GM21737 (cell line): ENCODE data around the gene HOXB6.

ENCODE experiments used
- ATAC-seq: cut with Tn5 transposase; IDR thresholded peaks from one replicate; pipeline ENCODE4 v1.9.1; 2021; ENCODE audit warnings: mild to moderate bottlenecking, moderate library complexity; ENCODE audit not compliant: unreplicated experiment

Gene HOXB6

DNA sequence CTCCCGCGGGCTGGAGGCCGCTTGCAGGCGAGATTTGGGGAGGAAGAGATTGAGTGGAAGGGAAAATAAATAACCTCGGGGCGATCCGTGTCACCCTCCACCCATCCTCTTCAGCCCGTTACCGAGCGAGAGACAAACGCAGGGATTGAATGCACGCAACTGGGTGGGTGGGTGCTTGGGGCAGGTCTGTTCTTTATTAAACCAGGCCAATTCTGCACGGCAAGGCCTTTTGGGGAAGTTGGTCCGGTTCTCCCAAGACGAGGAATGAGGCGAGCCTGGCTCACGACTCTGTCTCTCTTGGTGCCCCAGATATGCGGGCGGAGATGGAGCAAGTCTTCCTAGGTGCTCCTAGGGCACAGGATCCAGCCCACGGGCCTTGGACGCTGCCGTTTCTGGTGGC lies 6.4 kb upstream of the HOXB6 start:
- ATAC-seq = no peak

DNA sequence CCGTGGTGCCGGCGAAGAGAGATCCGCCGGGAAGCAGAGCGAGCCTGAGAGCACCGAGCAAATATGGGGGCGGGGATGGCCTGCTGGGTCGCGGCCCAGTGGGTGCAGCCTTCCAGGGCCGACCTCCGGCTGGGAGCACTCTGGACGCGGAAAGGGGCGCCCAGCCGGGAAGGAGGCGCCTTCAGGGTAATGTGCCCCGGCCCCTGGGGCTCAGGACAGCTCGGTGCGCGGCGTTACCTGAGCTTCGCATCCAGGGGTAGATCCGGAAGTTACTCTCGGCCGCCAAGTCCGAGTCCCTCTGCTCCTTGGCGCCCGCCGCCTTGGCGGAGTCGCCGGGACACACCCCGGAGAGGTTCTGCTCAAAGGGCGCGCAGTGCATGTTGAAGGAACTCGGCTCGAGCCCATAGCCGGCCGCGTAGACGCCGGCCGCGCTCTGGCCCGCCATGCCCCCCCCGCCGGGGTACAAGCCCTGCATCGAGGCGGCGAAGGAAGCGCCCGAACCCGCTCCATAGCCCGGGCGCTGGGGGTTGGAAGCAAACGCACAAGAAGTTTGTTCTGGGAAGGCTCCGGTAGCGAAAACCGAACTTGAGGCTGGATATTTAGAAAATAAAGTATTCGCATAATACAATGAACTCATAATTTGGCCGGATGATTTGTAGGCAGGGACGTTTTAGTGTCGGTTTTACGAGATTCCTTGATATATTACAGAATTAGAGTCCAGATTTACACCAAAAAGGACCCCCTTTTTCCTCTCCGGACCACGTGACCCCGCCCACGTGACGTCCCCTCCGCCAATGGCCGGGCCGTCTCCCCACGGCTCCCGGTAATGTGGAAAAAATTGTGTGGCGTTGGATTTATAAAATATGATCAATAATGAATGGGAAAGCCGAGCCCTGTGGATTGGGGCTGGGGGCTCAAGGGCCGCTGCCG lies 5.8 kb upstream of the HOXB6 start, which contains the start of gene HOXB7:
Gene HOXB7, minus strand, starts transcription at position 736 of the 930 bp plus-strand sequence. Its CDS starts 99 bp downstream, at position 637.
- ATAC-seq = no peak

DNA sequence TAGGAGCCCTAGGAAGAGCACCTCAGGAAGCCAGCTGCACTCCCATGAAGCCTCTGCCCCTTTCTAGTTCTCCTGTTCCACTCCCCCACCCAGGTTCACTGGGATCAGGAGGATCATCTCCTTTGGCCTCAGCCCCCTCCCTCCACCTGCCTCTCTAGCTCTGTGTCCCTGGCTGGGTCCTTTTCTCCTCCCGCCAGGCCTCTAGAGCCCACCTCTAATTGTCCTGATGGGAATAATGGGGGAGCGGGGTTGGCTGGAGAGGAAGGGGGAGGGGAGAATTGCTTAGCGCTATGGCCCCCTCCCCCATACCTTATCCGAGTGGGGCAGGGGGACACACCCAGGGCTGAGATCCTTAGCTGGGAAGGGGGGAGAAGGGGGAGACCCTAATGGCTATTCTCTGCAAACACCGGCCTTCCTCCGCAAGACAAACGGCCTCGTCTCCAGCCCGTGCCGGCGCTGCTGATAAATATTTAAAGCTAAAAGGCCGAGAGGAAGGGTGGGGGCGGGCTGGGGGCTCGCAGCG lies 5.0 kb upstream of the HOXB6 start:
- ATAC-seq = no peak

DNA sequence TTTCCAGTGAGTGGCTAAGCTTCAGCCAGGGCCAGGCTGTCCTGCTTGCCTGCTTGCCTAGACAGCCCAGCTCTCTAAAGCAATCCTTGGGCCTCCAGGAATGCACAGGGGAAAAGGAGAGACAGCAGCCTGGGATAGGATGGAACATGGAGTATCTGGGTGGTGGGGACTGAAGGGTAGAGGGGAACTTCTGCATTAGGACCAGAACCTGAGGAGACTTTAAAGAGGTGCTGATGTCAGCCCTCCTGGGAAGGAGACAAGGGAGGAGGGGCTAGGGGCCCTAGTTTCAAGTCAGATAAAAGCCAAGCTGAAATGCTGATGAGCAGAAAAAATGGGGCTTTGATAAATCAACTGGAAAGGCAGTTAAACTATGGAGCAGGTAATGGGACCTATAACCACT lies 4.2 kb upstream of the HOXB6 start:
- ATAC-seq = no peak

DNA sequence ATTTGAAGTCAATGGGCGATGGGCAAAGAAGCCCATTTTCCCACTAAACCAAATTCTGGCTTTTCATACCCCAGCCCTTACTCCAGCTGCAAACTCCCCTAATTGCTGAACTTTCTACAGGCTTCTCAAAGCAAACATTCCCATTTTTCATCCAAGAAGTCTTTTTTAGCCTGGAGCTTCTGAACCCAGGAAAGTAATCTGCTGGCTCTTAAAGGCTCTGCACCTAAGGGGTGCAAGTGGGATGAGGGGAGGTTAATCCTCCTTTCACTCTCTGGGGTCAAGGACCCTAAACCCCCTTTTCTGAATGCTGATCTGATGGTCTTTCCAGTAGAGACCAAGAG lies 3.7 kb upstream of the HOXB6 start:
- no peak for ATAC-seq

- no peak for ATAC-seq
These were observed 2.3 kb upstream of the HOXB6 start for GRCh38 chr17:48606892-48607614.

GRCh38 chr17:48605991-48606891 lies 1.5 kb upstream of the HOXB6 start:
- ATAC-seq = no peak

- no peak for ATAC-seq
These were observed 678 bp upstream of the HOXB6 start for GRCh38 chr17:48605409-48605919.

GRCh38 chr17:48603959-48604769 lies 622 bp downstream of the HOXB6 start:
- no peak for ATAC-seq

DNA sequence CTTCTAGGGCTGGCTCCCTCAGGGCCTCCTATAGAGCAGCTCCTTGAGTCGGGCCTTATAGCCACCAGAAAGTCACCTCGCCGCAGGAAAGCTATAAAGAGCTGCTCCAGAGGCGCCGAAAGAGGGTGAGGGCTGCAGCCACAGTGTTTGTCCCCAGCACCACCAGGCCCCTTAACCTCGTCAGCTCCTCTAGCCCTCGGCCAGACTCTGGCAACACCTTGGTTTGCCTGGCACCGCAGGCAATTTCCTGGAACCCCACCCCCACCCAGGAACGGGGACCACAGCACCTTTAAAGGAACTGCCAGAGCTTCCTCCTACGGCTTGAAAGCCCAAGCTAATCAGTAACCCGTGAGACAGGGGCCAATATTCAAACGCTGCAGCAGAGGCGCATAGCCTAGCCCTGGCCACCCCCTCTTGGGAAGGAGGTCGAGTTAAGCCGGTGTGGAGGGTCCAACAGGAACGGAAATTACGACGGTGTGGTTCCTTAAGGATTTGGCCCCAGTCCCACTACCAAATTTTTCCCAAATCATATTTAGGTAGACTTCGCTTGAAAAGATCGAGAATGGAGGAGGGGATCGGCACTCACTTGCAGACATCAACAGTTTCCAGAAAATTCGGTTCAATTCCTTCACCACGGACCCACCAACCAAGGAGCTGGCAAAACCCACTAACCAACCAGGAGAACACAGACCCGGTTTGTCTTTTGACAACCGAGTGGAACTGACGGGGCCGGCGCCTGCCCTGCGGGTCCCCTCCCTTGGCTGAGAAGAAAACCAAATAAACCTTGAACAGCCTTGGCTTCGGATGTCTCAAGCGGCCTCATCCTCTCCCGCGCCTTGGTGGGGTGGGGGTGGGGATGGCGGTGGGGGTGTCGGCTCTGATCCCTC lies 3.0 kb downstream of the HOXB6 start:
- ATAC-seq = no peak

GRCh38 chr17:48601207-48601538 lies 3.6 kb downstream of the HOXB6 start:
- no peak for ATAC-seq

DNA sequence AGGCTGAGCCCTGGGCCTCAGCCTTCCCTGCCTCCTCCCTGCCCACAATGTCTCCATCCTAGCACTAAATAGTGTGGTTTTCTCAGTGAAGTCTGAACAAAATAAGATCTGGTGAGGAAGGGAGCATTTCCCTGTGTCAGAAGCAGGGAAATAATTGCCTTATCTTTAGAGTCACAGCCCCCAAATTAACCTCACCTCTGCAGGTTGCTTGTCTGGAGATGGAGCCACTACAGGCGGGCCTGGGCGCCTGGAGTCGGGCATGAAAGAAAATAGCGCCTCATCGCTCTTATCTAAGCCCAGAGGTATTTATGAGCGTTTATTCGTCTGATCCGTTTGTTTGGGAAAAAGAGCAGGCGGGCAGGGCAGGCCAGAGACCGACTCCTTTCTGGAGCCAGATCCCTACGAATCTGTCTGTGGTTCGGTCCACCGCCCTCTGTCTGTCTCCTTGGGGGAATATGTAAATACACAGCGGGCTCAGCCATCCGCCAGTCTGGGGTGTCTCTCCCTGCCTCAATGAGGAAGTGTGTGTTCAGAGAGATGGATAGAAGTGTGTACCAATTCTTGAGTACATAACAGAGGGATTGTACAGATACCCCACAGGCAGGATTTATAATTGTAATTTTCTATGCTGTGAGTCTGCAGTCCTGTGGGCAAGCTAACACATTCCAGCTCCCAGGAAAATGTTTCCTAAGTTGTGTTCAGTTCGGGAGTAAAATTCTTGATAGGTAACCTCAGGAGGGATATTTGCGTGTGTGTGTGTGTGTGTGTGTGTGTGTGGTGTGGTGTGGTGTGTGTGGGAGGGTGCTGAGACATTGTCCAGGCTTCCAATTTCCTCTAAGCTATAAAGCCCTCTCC lies 4.3 kb downstream of the HOXB6 start:
- ATAC-seq = no peak

DNA sequence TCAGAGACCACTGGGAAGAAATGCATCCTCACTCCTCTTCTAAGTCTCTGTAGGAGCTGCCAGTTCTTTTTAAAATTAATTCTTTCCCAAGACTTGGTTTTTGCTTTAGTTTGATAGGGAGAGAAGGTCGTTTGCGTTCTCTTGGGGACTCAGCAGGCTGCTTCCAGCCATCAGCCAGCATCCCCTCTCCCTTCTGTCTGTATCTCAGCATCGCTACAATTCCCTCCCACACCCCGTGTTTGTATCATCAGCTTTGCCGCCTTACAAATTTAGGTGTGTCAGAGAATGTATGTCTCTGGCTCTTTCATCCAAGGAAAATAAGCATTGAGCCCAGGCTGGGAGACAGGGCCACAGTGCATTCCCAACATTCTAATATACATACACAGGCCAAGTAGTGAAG lies 5.4 kb downstream of the HOXB6 start:
- ATAC-seq = no peak

GRCh38 chr17:48598736-48599135 lies 6.0 kb downstream of the HOXB6 start:
- ATAC-seq = no peak

GRCh38 chr17:48597778-48598631 lies 6.8 kb downstream of the HOXB6 start:
- ATAC-seq = no peak

GRCh38 chr17:48597528-48597777 lies 7.3 kb downstream of the HOXB6 start:
- no peak for ATAC-seq

DNA sequence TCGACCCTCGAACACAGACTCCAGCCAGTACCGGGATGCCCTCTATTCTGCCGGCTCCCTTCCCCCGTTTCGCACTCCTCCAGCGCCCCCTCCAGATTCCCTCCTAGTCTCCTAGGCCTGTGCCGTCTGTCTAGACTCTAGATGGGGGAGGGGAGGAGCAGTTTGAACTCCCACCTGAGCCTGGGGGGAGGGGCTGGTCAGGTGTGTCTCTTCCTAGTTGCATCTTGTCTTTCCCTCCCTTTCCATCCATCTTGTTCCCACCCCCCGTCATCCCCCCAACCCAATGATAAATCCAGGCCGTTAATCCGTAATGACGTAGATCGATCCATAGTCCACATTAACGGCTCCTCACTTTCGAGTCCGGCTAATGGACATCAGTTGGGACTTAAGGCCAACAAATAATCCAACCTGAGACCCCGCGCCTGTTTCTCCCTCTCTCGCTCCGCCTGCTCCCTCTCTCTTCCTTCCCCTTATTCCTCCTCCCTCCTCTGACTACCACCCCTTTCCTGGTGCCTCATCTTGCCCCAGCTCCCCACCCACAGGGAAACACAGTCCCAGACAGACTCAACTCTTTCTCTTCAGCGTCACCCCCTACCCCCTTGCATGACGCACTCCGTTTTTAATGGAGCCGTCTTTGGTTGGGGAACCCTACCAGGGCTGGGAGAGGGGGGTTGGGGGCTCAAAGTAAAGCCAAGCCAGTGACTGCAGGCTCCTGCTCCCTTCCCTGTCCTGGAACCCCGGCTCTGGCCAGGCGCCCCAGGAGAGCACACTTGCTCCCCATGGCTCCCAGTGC lies 7.9 kb downstream of the HOXB6 start:
- ATAC-seq = no peak
